ENCODE measurements around the gene MTX3.

Gene MTX3

GRCh38 chr5:79990598-79991507 is at the start of gene MTX3:
Gene MTX3, minus strand, starts transcription at chr5:79991262. Its CDS starts 24 bp downstream, at chr5:79991238.
- peak; percentile 97 for DNase-seq

GRCh38 chr5:80039650-80040049 is 48.6 kb upstream of the MTX3 start:
- DNase-seq: no peak

GRCh38 chr5:80037366-80037765 is 46.3 kb upstream of the MTX3 start:
- DNase-seq: peak in 1 of 2 experiments; percentile 5

- DNase-seq: no peak
These were observed 45.6 kb upstream of the MTX3 start for GRCh38 chr5:80036615-80037014.

GRCh38 chr5:80035839-80036238 is 44.8 kb upstream of the MTX3 start:
- DNase-seq: no peak

- DNase-seq: no peak
These were observed 44.1 kb upstream of the MTX3 start, which contains the start of gene THBS4 for GRCh38 chr5:80034962-80035821. Gene THBS4, plus strand, starts transcription at chr5:80035348. Its CDS starts 190 bp downstream, at chr5:80035538.

GRCh38 chr5:80034559-80034958 is 43.5 kb upstream of the MTX3 start:
- no peak for DNase-seq

GRCh38 chr5:80033513-80033912 is 42.5 kb upstream of the MTX3 start:
- DNase-seq: no peak

- DNase-seq: no peak
These were observed 40.0 kb upstream of the MTX3 start for GRCh38 chr5:80031109-80031508.

GRCh38 chr5:80026841-80027240 is 35.8 kb upstream of the MTX3 start:
- DNase-seq: no peak

- DNase-seq: no peak
These were observed 34.0 kb upstream of the MTX3 start for GRCh38 chr5:80025069-80025468.

GRCh38 chr5:80010754-80011392 is 19.8 kb upstream of the MTX3 start:
- DNase-seq: peak; percentile 21 to 76

GRCh38 chr5:80008995-80009765 is 18.1 kb upstream of the MTX3 start:
- DNase-seq: no peak

GRCh38 chr5:80002677-80003076 is 11.6 kb upstream of the MTX3 start:
- DNase-seq: no peak

- DNase-seq: no peak
These were observed 8.7 kb upstream of the MTX3 start for GRCh38 chr5:79999722-80000121.

- no peak for DNase-seq
These were observed 2.0 kb upstream of the MTX3 start for GRCh38 chr5:79992891-79993657.

GRCh38 chr5:79990205-79990597 is 861 bp downstream of the MTX3 start:
- DNase-seq: no peak

- no peak for DNase-seq
These were observed 4.8 kb downstream of the MTX3 start for GRCh38 chr5:79986260-79986659.

- no peak for DNase-seq
These were observed 5.8 kb downstream of the MTX3 start for GRCh38 chr5:79985288-79985687.

- no peak for DNase-seq
These were observed 6.7 kb downstream of the MTX3 start for GRCh38 chr5:79984363-79984762.

GRCh38 chr5:79983618-79984017 is 7.4 kb downstream of the MTX3 start:
- DNase-seq: no peak

- peak in 1 of 2 experiments; percentile 26 for DNase-seq
These were observed 8.9 kb downstream of the MTX3 start for GRCh38 chr5:79982136-79982535.
